H54 (cell line): ENCODE measurements around the gene CLIC4.
A peak's percentile ranks its signal among the peaks of the same experiment; 100 is the strongest.
"Not testable (repeated sequence)": the region's sequence is repeated elsewhere in the genome, so short reads cannot be mapped to it uniquely, and the experiment has no call there.

Source experiments
- DNase-seq: peaks from one replicate; pipeline ENCODE4 v3.0.0; 2011; ENCODE audit warnings: low spot score, mixed read lengths; ENCODE audit not compliant: insufficient read length
- FAIRE-seq: peaks from 3 replicates; lab custom pipeline; 2011; peaks lifted over from hg19 to GRCh38; lab: Jason Lieb, UNC
- POLR2A ChIP-seq: IDR thresholded peaks from 2 replicates; pipeline ENCODE4 v1.6.1; 2011; ENCODE audit warnings: low read depth, mild to moderate bottlenecking, low read length

CLIC4 gene

DNA sequence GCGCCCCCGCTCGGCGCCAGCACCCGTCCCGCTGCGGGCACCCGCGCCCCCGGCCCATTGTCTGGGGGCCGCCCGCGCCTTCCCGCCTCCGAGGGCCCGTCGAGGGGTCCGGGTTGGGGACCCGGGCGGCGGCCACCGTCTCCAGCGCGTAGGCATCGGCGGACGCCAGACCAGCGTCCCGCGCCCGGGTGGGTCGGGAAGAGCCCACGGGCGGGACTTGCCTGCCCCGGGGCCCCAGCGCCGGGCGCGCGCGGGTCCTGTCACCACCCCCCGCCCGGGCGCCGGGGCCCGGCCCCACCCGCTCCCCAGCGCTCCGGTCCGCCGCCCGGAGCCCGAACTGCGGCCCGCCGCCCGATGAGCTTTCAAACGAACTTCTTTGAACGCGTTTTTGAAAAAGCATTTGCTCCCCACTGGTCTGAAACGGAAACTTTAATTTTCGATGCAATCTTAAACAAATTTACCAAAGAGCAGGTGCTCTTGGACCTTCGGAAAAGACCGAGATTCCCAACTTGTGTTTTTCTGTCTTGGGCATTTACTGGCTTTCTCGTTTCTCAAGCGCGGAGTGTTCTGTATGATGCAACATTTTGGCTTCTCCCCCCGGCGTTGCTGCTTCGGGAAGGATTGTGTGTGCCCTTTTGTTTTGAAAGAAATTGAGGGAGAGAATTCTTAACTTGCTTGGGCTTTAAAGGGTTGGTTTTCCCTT, 615 bp downstream of the CLIC4 start:
- DNase-seq = no peak
- TF ChIP-seq POLR2A = no peak
- FAIRE-seq = no peak

DNA sequence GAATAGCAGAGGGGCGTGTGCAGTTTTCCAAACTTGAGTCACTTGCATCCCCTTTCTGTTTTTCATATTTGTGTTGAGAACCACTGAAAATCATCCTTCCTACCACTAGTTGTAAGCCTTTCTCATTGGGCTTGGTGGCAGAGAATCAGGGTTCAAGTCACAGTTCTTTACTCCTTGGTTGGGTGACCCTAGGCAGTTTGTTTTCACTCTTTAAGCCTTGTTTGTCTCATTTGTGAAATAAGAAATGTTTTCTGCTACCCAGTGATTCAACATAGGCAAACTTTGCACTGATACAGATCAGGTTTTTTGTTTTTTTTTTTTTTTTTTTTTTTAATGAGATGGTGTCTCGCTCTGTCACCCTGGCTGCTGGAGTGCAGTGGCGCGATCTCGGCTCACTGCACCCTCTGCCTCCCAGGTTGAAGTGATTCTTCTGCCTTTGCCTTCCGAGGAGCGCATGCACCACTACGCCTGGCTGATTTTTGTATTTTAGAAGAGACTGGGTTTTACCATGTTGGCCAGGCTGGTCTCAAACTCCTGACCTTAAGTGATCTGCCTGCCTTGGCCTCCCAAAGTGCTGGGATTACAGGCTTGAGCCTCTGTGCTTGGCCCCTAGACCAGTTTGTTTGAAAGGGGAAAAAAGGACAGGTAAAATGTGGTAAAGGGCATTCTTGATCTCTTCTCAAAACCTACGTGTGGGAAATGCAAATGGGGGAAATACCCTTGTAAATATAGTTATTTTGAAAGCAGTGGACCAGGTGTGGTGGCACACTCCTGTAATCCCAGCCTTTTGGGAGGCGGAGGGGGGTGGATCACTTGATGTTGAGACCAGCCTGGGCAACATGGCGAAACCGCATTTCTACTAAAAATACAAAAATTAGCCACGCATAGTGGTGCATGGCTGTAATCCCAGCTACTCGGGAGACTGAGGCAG, 3.2 kb downstream of the CLIC4 start:
- no peak for FAIRE-seq

DNA sequence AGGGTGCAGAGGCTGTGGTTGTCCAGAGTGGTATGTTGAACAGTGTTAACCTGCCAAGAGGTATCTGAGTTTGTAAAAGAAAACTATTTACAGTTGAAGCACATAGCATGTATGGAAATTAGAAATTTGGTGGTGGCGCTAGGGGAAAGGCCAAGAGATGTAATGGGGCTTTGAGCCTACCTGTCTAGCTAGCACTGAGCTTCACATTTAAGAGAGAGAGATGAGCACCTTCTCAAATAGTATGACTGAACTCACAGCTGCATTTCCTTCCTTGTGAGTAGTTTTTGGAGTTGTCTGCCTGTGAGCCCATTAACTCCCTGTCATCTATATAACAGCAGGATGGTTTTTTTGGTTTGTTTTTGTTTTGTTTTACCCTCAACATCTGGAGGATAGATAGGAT, 4.0 kb downstream of the CLIC4 start:
- FAIRE-seq = no peak
- TF ChIP-seq POLR2A = no peak
- DNase-seq = no peak

More for the DNA sequence above, 3.2 kb downstream of the CLIC4 start:
- no peak for TF ChIP-seq POLR2A
- no peak for DNase-seq

DNA sequence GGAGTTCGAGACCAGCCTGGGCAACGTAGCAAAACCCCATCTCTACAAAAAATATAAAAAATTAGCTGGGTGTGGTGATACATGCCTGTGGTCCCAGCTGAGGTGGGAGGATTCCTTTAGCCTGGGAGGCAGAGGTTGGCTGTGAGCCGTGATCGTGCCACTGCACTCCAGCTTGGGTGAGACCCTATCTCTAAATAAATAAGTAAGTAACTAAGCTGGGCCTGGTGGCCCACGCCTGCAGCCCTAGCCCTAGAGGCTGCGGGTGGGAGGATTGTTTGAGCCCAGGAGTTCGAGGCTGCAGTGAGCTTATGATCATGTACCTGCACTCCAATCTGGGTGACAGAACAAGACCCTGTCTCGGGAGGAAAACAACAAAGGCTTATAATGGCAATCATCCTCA, 4.6 kb downstream of the CLIC4 start:
- DNase-seq (no peak), FAIRE-seq (no peak)
- no peak for TF ChIP-seq POLR2A

DNA sequence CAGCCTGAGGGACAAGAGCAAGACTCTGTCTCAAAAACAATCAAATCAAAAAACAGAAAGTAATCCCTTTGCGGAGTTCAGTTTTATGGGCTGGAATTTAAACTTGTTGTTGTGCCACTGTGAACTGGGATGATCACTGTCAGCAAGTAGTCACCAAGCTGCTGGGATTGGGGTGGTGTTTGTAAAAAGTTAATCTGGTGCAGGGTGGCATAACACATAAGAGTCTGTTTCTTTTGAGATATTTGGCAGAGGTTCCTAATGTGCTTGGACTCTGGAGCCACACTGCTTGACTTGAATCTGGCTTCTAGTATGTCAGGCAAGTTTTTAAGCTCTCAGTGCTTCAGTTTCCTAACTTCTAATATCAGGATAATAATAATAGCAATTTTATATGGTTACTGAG, 6.6 kb downstream of the CLIC4 start:
- FAIRE-seq = no peak
- no peak for TF ChIP-seq POLR2A
- no peak for DNase-seq

DNA sequence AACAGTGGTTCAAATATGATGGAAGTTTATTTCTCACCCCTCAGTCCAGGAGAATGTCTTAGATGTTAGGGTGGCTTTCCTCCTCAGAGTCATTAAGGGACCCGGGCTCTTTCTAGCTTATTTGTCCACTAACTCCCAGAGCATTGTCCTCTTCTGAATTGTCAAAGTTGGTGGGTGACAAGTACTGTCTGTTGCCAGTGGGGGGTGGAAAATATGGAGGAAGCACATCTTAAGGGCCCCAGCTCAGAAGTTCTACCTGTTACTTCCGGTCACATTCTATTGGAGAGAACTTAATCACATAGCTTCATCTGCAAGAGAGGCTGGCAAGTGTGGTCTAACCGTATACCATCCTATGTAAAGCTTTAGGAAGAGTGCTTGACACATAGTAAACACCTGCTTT, 7.1 kb downstream of the CLIC4 start:
- FAIRE-seq (no peak), DNase-seq (no peak)
- TF ChIP-seq POLR2A = no peak

DNA sequence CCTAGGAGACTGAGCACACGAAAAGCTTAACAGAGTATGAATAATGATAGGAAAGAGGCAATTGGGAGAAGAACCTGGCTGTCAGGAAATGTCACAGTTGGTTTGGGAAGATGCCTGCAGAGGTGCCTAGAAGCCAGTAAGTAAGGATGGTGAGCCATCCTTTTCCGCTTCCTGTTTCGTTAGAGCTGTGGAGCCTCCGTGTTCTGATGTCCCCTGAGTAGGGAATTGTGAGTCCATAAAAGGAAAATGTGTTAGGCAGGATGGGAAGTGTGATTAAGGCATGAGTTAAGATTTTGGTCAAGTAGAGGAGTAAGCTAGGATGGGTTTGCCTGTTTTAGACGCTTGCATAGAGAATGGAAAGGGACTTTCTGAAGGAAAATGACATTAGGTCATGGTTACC, 9.0 kb downstream of the CLIC4 start:
- FAIRE-seq = no peak
- no peak for TF ChIP-seq POLR2A
- no peak for DNase-seq

DNA sequence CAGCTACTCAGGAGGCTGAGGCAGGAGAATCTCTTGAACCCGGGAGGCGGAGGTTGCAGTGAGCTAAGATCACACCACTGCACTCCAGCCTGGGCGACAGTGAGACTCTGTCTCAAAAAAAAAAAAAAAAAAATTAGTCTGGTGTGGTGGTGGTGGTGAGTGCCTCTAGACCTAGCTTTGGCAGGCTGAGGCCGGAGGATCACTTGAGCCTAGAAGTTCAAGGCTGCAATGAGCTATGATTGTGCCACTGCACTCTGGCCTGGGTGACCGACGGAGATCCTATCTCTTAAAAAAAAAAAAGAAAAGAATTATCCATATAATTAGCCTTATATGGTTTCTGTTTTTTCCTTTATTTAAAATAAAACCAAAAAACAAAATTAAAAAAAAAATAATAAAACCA, 10.1 kb downstream of the CLIC4 start:
- not testable (repeated sequence) for FAIRE-seq, DNase-seq

DNA sequence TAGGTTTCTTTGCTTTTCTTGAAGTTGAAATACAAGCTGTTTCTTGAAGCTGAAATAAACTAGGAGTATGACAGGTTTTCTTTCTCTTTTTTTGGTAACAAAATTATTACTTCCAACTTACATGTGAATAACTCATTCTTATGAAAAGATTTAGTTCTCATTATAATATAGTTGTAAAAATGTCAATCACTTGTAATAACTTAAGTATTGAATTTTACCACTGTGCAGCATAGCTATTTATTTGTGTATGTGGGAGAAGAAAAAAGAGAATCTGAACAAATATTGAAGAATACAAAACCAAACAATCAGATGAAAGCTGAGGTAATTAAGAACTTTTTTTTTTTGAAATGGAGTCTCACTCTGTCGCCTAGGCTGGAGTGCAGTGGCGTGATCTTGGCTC, 11.1 kb downstream of the CLIC4 start:
- FAIRE-seq = no peak
- DNase-seq = no peak
- no peak for TF ChIP-seq POLR2A

DNA sequence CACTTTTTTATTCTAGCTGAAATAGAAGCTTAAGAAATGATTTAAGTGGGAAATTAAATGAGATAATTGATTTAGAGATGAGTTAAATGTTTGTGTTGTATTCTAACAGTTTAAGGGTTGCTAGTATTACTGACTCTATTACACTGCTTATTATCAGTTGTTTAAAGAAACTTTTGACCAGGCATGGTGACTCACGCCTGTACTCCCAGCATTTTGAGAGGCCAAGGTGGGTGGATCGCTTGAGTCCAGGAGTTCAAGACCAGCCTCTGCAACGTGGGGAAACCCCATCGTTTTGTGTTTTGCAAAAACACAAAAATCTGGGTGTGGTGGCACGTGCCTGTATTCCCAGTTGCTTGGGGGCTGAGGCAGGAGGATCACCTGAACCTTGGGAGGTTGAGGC, 14.2 kb downstream of the CLIC4 start:
- TF ChIP-seq POLR2A = no peak
- DNase-seq = no peak
- no peak for FAIRE-seq

DNA sequence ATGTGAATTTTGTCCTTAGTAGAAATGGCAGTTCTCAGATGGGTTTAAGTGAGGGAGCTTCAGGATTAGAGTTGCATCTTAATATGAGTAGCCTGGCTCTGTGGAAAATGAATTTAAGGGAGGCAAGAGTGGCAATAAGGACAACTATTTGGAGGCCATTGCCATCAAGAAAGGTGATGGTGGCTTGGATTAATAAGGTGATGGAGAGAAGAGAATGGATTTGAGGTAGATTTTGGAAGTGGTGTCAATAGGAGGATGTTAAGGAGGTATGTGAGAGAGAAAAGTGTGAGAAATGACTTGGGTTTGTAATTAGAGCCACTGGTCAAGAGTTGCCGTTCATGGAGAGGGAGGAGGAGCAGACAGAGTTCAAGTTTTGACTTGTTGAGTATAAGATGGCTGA, 16.3 kb downstream of the CLIC4 start:
- no peak for TF ChIP-seq POLR2A
- FAIRE-seq (no peak), DNase-seq (no peak)

DNA sequence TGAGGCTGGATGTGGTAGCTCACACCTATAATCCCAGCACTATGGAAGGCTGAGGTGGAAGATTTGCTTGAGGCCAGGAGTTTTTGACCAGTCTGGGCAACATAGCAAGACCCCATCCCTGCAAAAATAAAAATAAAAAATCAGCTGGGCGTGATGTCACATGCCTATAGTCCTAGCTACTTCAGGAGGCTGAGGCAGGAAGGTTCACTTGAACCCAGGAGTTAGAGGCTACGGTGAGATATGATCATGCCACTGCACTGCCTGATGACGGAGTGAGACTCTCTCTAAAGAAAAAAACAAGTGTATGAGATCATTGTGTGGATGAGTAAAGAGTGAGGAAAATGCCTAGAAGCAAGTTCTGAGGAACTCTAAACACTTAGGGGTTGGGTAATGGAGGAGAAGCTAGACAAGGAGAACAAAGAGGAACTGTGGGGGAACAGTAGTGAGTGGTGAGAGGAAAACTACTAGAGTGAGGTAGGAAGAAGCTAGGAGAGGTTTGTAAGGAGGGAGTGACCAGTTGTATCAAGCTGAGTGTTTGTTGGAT, 17.0 kb downstream of the CLIC4 start:
- DNase-seq (no peak), FAIRE-seq (peak; percentile 55)
- TF ChIP-seq POLR2A = no peak

DNA sequence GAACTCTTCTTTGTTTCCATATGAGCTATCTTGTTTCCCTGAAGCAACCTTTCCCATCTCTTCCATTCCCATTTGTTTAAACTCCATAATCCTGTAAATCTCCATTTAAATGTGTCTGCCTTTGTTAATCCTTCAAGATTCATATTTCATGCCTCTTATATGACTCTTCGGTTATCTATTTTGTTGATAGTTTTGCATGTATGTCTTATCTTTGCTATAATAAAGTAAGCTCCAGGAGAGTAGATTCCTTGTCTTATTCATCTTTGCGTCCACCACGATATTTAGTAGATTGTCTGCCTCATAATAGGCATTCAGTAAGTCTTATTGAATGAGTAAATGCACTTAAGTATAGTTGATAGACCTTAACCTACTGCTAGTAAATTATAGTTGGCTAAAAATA, 18.4 kb downstream of the CLIC4 start:
- no peak for FAIRE-seq
- TF ChIP-seq POLR2A = no peak
- no peak for DNase-seq

DNA sequence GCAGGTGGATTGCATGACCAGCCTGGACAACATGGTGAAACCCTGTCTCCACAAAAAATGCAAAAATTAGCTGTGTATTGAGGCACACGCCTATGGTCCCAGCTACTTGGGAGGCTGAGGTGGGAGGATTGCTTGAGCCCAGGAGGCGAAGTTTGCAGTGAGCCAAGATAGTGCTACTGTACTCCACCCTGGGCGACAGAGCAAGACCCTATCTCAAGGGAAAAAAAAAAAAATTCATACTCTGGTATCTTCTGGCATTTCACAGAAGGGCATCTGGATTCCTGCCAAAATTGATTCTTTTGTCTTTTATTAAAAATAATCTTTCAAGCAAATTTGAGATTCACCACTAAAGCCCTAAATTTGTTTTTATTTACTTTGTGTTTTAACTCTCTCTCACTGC, 19.2 kb downstream of the CLIC4 start:
- TF ChIP-seq POLR2A = no peak
- no peak for FAIRE-seq

More for the DNA sequence above, 19.2 kb downstream of the CLIC4 start:
- no peak for DNase-seq
